ENCODE measurements around the gene RSPRY1.

The RSPRY1 gene

GRCh38 chr16:57204675-57205074, 18.5 kb downstream of the RSPRY1 start:
- no peaks in the 10 kb centered on the region for H3K9me3 Mint-ChIP-seq
- peaks cover 56% of the 10 kb centered on the region for H3K36me3 Mint-ChIP-seq (ENCODE audit: low read depth)
- H3K4me1 Mint-ChIP-seq (ENCODE audit: low read depth): no peaks in the 10 kb centered on the region
- no peak overlapping the region for H3K4me3 Mint-ChIP-seq
- H3K27ac Mint-ChIP-seq: no peak overlapping the region
- H3K27me3 Mint-ChIP-seq: no peaks in the 10 kb centered on the region
- DNase-seq: no peak

GRCh38 chr16:57208926-57209325, 22.8 kb downstream of the RSPRY1 start:
- no peaks in the 10 kb centered on the region for H3K4me1 Mint-ChIP-seq (ENCODE audit: low read depth)

GRCh38 chr16:57209780-57210179, 23.7 kb downstream of the RSPRY1 start:
- Mint-ChIP-seq H3K36me3 (ENCODE audit: low read depth) (peaks cover 92% of the 10 kb centered on the region), H3K27me3 (no peaks in the 10 kb centered on the region), H3K27ac (no peak overlapping the region), H3K4me1 (ENCODE audit: low read depth) (no peaks in the 10 kb centered on the region), H3K4me3 (no peak overlapping the region), H3K9me3 (peaks cover 4% of the 10 kb centered on the region)
- no peak for DNase-seq

More at GRCh38 chr16:57208926-57209325, 22.8 kb downstream of the RSPRY1 start:
- no peak for DNase-seq
- peaks cover 88% of the 10 kb centered on the region for H3K36me3 Mint-ChIP-seq (ENCODE audit: low read depth)
- no peaks in the 10 kb centered on the region for H3K9me3 Mint-ChIP-seq
- no peak overlapping the region for H3K4me3 Mint-ChIP-seq
- no peak overlapping the region for H3K27ac Mint-ChIP-seq
- H3K27me3 Mint-ChIP-seq: no peaks in the 10 kb centered on the region

GRCh38 chr16:57213462-57213861, 27.3 kb downstream of the RSPRY1 start:
- no peak for DNase-seq
- Mint-ChIP-seq H3K4me1 (ENCODE audit: low read depth) (no peaks in the 10 kb centered on the region), H3K27me3 (no peaks in the 10 kb centered on the region), H3K36me3 (ENCODE audit: low read depth) (peaks cover 94% of the 10 kb centered on the region), H3K4me3 (no peak overlapping the region), H3K27ac (no peak overlapping the region), H3K9me3 (peaks cover 25% of the 10 kb centered on the region)

- Mint-ChIP-seq H3K27me3 (no peaks in the 10 kb centered on the region), H3K27ac (no peak overlapping the region), H3K4me3 (no peak overlapping the region), H3K9me3 (peaks cover 26% of the 10 kb centered on the region), H3K4me1 (ENCODE audit: low read depth) (no peaks in the 10 kb centered on the region), H3K36me3 (ENCODE audit: low read depth) (peaks cover 96% of the 10 kb centered on the region)
- no peak for DNase-seq
Observed at GRCh38 chr16:57216968-57217367, 30.8 kb downstream of the RSPRY1 start.

GRCh38 chr16:57223057-57223456, 36.9 kb downstream of the RSPRY1 start:
- Mint-ChIP-seq H3K27ac (no peak overlapping the region), H3K4me3 (no peak overlapping the region), H3K36me3 (ENCODE audit: low read depth) (peaks cover 95% of the 10 kb centered on the region), H3K4me1 (ENCODE audit: low read depth) (no peaks in the 10 kb centered on the region), H3K27me3 (no peaks in the 10 kb centered on the region), H3K9me3 (peaks cover 2% of the 10 kb centered on the region)
- DNase-seq: no peak

- DNase-seq: no peak
- Mint-ChIP-seq H3K4me3 (no peak overlapping the region), H3K36me3 (ENCODE audit: low read depth) (peaks cover 92% of the 10 kb centered on the region), H3K4me1 (ENCODE audit: low read depth) (no peaks in the 10 kb centered on the region), H3K9me3 (no peaks in the 10 kb centered on the region), H3K27me3 (no peaks in the 10 kb centered on the region), H3K27ac (no peak overlapping the region)
Observed at GRCh38 chr16:57224651-57225335, 38.7 kb downstream of the RSPRY1 start.

GRCh38 chr16:57225978-57226377, 39.8 kb downstream of the RSPRY1 start:
- H3K36me3 Mint-ChIP-seq (ENCODE audit: low read depth): peaks cover 90% of the 10 kb centered on the region
- no peaks in the 10 kb centered on the region for H3K27me3 Mint-ChIP-seq
- no peaks in the 10 kb centered on the region for H3K9me3 Mint-ChIP-seq
- H3K27ac Mint-ChIP-seq: no peak overlapping the region
- DNase-seq: no peak
- H3K4me1 Mint-ChIP-seq (ENCODE audit: low read depth): no peaks in the 10 kb centered on the region
- H3K4me3 Mint-ChIP-seq: no peak overlapping the region

GRCh38 chr16:57226701-57227621, 40.8 kb downstream of the RSPRY1 start:
- Mint-ChIP-seq H3K27ac (peak overlapping the region; percentile 37), H3K27me3 (no peaks in the 10 kb centered on the region)

GRCh38 chr16:57229079-57229478, 43.0 kb downstream of the RSPRY1 start:
- H3K36me3 Mint-ChIP-seq (ENCODE audit: low read depth): peaks cover 90% of the 10 kb centered on the region
- no peaks in the 10 kb centered on the region for H3K4me1 Mint-ChIP-seq (ENCODE audit: low read depth)
- no peaks in the 10 kb centered on the region for H3K27me3 Mint-ChIP-seq
- no peak overlapping the region for H3K4me3 Mint-ChIP-seq
- no peaks in the 10 kb centered on the region for H3K9me3 Mint-ChIP-seq
- DNase-seq: no peak
- H3K27ac Mint-ChIP-seq: no peak overlapping the region

More at GRCh38 chr16:57226701-57227621, 40.8 kb downstream of the RSPRY1 start:
- H3K4me1 Mint-ChIP-seq (ENCODE audit: low read depth): no peaks in the 10 kb centered on the region
- H3K4me3 Mint-ChIP-seq: no peak overlapping the region
- DNase-seq: no peak
- peaks cover 91% of the 10 kb centered on the region for H3K36me3 Mint-ChIP-seq (ENCODE audit: low read depth)
- no peaks in the 10 kb centered on the region for H3K9me3 Mint-ChIP-seq

GRCh38 chr16:57231821-57232350, 45.8 kb downstream of the RSPRY1 start:
- Mint-ChIP-seq H3K27me3 (no peaks in the 10 kb centered on the region), H3K27ac (no peak overlapping the region), H3K4me1 (ENCODE audit: low read depth) (peaks cover 10% of the 10 kb centered on the region), H3K36me3 (ENCODE audit: low read depth) (peaks cover 87% of the 10 kb centered on the region), H3K4me3 (no peak overlapping the region), H3K9me3 (no peaks in the 10 kb centered on the region)
- no peak for DNase-seq

- Mint-ChIP-seq H3K4me3 (no peak overlapping the region), H3K27ac (no peak overlapping the region), H3K36me3 (ENCODE audit: low read depth) (peaks cover 82% of the 10 kb centered on the region), H3K9me3 (no peaks in the 10 kb centered on the region), H3K27me3 (no peaks in the 10 kb centered on the region), H3K4me1 (ENCODE audit: low read depth) (peaks cover 14% of the 10 kb centered on the region)
- no peak for DNase-seq
Observed at GRCh38 chr16:57233944-57234706, 48.0 kb downstream of the RSPRY1 start.

GRCh38 chr16:57234707-57235092, 48.6 kb downstream of the RSPRY1 start:
- Mint-ChIP-seq H3K36me3 (ENCODE audit: low read depth) (peaks cover 83% of the 10 kb centered on the region), H3K4me3 (no peak overlapping the region), H3K27ac (peak overlapping the region; percentile 52), H3K9me3 (no peaks in the 10 kb centered on the region), H3K27me3 (no peaks in the 10 kb centered on the region), H3K4me1 (ENCODE audit: low read depth) (peaks cover 16% of the 10 kb centered on the region)
- DNase-seq: no peak
